HL-60/S4 treated with phorbol 12-myristate 13-acetate at 8.2 ng/mL for 4 days and 3 days (cell line): ENCODE results near the gene GALNT18.

Source experiments
- in situ Hi-C: fragments of 300-500 bp; cut with MboI; formaldehyde crosslinking; loops from 2 replicates; pipeline ENCODE4 v1.15.0; 2022; ENCODE audit warnings: low sequenced_read_pairs

The GALNT18 gene

GRCh38 chr11:11416917-11417316 is 204.9 kb downstream of the GALNT18 start:
- in situ Hi-C loops: no loop called here

GRCh38 chr11:11416502-11416901 is 205.3 kb downstream of the GALNT18 start:
- in situ Hi-C loops: no loop called here

GRCh38 chr11:11415901-11416300 is 205.9 kb downstream of the GALNT18 start:
- in situ Hi-C loops: no loop called here

GRCh38 chr11:11414996-11415395 is 206.8 kb downstream of the GALNT18 start:
- in situ Hi-C loops: no loop called here

GRCh38 chr11:11413776-11414175 is 208.0 kb downstream of the GALNT18 start:
- in situ Hi-C loops: no loop called here

GRCh38 chr11:11411401-11411985 is 210.3 kb downstream of the GALNT18 start:
- in situ Hi-C loops: no loop called here

- in situ Hi-C loops: no loop called here
Observed at GRCh38 chr11:11409901-11410300, 211.9 kb downstream of the GALNT18 start.

- in situ Hi-C loops: no loop called here
Observed at GRCh38 chr11:11409224-11409623, 212.6 kb downstream of the GALNT18 start.

GRCh38 chr11:11408436-11409221 is 213.2 kb downstream of the GALNT18 start:
- in situ Hi-C loops: no loop called here

GRCh38 chr11:11407763-11408084 is 214.1 kb downstream of the GALNT18 start:
- in situ Hi-C loops: no loop called here

GRCh38 chr11:11407065-11407762 is 214.6 kb downstream of the GALNT18 start:
- in situ Hi-C loops: no loop called here

GRCh38 chr11:11406652-11407051 is 215.2 kb downstream of the GALNT18 start:
- in situ Hi-C loops: no loop called here

- in situ Hi-C loops: no loop called here
Observed at GRCh38 chr11:11403763-11404725, 217.8 kb downstream of the GALNT18 start.

GRCh38 chr11:11401960-11402535 is 219.8 kb downstream of the GALNT18 start:
- in situ Hi-C loops: no loop called here

GRCh38 chr11:11400635-11401232 is 221.1 kb downstream of the GALNT18 start:
- in situ Hi-C loops: no loop called here

GRCh38 chr11:11400121-11400520 is 221.7 kb downstream of the GALNT18 start:
- in situ Hi-C loops: no loop called here

- in situ Hi-C loops: no loop called here
Observed at GRCh38 chr11:11397781-11398180, 224.0 kb downstream of the GALNT18 start.

- in situ Hi-C loops: no loop called here
Observed at GRCh38 chr11:11397036-11397415, 224.8 kb downstream of the GALNT18 start.

- in situ Hi-C loops: no loop called here
Observed at GRCh38 chr11:11396301-11397035, 225.3 kb downstream of the GALNT18 start.

GRCh38 chr11:11395126-11395525 is 226.7 kb downstream of the GALNT18 start:
- in situ Hi-C loops: no loop called here
